Stomach (tissue), 9 donors: ENCODE data around the gene FGF5. TPM values are rescaled to one million over a fixed set of nuclear protein-coding genes. Genes with fewer than 3 reads are reported as not detected.

Source experiments
- DNase-seq, 2 donors: peaks; one replicate each; pipeline versions ENCODE4 v3.0.0 to v3.0.0-alpha.2; 2013 to 2019
- H3K27ac ChIP-seq, 5 donors: fragments of 200-600 bp in 4 of 5; sonication (generic) in 4 of 5; one replicate each; pipeline ENCODE4 v1.5.1; 2013 to 2019; ENCODE audit warnings: mild to moderate bottlenecking in 1 of 5, moderate library complexity in 1 of 5
- H3K27me3 ChIP-seq, 3 donors: fragments of 200-600 bp; sonication (generic); one replicate each; pipeline ENCODE4 v1.5.1; 2017 to 2019; ENCODE audit warnings: mixed run types in 1 of 3
- H3K36me3 ChIP-seq, 4 donors: fragments of 200-600 bp; sonication (generic); 1 replicate in 3 of 4; 2 replicates in 1 of 4; pipeline ENCODE4 v1.5.1; 2016 to 2019
- H3K4me1 ChIP-seq, 4 donors: fragments of 200-600 bp; sonication (generic); one replicate each; pipeline ENCODE4 v1.5.1; 2016 to 2019
- H3K4me3 ChIP-seq, 4 donors: fragments of 200-600 bp; sonication (generic) in 3 of 4; one replicate each; pipeline ENCODE4 v1.5.1; 2016 to 2019; ENCODE audit warnings: mild to moderate bottlenecking in 1 of 4
- H3K9me3 ChIP-seq, 4 donors: fragments of 200-600 bp; sonication (generic); one replicate each; pipeline ENCODE4 v1.5.1; 2016 to 2019
- EP300 ChIP-seq: sonication (generic); formaldehyde crosslinking; IDR thresholded peaks from one replicate; pipeline ENCODE4 v1.6.1; 2017; ENCODE audit warnings: antibody characterized with exemption
- POLR2A ChIP-seq, 4 donors: fragments of 450-650 bp; IDR thresholded peaks; one replicate each; pipeline ENCODE4 v1.6.1; 2016; ENCODE audit warnings: antibody characterized with exemption in 4 of 4, control low read depth in 2 of 4, mild to moderate bottlenecking in 1 of 4, moderate library complexity in 1 of 4
- POLR2AphosphoS5 ChIP-seq, 3 donors: sonication (generic); formaldehyde crosslinking; IDR thresholded peaks; one replicate each; pipeline ENCODE4 v1.6.1; 2016; ENCODE audit warnings: antibody characterized with exemption in 3 of 3
- WGBS, 5 donors: extraction: QIAGEN DNeasy Blood & Tissue Kit in 3 of 5; methylation state at CpG; one replicate each; pipeline versions ENCODE4 v1.1.5 to v1.1.7; 2013 to 2018; 5-methylcytosine and 5-hydroxymethylcytosine counted together
- intact Hi-C: fragments of 100-400 bp; cut with DNase I; formaldehyde crosslinking; loops from one replicate; pipeline ENCODE4 v1.15.1; 2023; ENCODE audit warnings: low total_unique reads
- polyA plus RNA-seq, 3 donors: library from polyadenylated mRNA; stranded (reverse); fragments of 200-250 nt; gene quantifications; one replicate each; pipeline ENCODE4 v1.2.3, GENCODE V29; 2013
- total RNA-seq, 5 donors: library from RNA; depleted of rRNA; stranded (reverse); fragments of >200 nt; gene quantifications; one replicate each; pipeline versions ENCODE4 v1.1.0 to v1.2.3, GENCODE V29; 2014 to 2016
- TF ChIP-seq, protein P1 (sequence below), 7 experiments: fragments of 450-650 bp in 4 of 7; fragments of 200-600 bp in 3 of 7; sonication (generic) in 3 of 7; IDR thresholded peaks; one replicate each; pipeline ENCODE4 v1.5.1; 2016 to 2019; ENCODE audit warnings: antibody characterized with exemption in 7 of 7, control low read depth in 2 of 7, mild to moderate bottlenecking in 1 of 7
- donor health status: healthy with polysubstance abuse.
- donor health status: Bipolar disorder and iron deficiency.
- donor health status: healthy.

FGF5 gene
- total and polyA plus RNA-seq, 8 donors = 0.18 TPM; not detected in 7

DNA sequence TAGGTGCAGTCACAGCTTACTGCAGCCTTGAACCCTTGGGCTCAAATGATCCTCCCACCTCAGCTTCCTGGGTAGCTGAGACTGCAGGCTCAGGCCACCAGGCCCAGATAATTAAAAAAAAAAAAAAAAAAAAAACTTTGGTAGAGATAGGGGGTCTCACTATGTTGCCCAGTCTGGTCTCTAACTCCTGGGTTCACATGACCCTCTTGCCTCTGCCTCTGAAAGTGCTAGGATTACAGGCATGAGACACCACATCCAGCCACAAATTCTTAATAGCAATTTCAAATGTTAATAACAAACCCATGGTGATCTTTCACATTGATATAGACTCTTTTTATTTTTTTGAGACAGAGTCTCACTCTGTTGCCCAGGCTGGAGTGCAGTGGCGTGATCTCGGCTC is 12.3 kb upstream of the FGF5 start:
- no peak overlapping the region for H3K4me3 ChIP-seq

DNA sequence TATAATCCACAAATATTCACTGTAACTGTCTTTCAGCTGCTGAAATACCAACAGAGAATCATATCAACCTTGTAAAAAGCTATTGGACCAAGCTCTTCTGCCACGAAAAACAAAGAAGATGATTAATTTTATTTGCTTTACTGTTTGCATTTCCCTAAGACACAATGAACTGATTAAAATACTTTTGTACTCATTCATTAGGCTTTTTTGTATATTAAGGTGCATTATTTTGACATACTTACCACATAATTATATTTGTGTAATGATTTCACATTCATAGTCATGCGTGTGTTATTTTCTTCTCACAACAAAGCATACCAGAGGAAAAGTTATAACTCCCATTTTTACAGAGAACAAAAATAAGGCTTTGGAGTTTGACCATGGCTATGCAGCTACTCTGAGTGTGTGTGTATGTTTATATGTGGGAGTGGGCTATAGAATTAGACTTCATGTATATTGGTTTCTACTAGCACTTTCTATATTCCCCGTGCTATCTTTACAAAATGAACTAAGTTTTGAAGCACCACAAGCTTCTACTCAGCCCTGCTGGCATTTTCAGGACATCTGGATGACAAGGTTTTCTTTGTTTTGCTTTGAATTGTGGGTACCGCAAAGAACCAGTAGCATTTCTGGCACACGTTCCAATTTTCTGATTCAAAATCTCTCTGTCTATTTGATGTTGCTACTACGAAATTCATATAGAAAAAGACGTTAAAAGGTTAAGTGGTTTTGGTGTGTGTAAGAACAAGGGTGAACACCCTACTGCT is 11.0 kb upstream of the FGF5 start:
- Histone ChIP-seq H3K27me3 (peaks cover 0 to 18% (median 0%) of the 10 kb centered on the region in 3 donors), H3K9me3 (no peaks in the 10 kb centered on the region)
- WGBS, 5 donors = 43 to 50% (median 49%) methylated on average over 7 of the region's 7 CpGs

More for the DNA sequence above, 12.3 kb upstream of the FGF5 start:
- Histone ChIP-seq H3K4me1 (no peaks in the 10 kb centered on the region), H3K27ac (no peak overlapping the region), H3K27me3 (peaks cover 0 to 23% (median 0%) of the 10 kb centered on the region in 3 donors), H3K9me3 (no peaks in the 10 kb centered on the region), H3K36me3 (no peaks in the 10 kb centered on the region)
- TF ChIP-seq POLR2A (IDR thresholded peaks at IDR 0.05) (no peak), POLR2AphosphoS5 (IDR thresholded peaks at IDR 0.05) (no peak), EP300 (no peak)
- TF ChIP-seq, protein P1, sequence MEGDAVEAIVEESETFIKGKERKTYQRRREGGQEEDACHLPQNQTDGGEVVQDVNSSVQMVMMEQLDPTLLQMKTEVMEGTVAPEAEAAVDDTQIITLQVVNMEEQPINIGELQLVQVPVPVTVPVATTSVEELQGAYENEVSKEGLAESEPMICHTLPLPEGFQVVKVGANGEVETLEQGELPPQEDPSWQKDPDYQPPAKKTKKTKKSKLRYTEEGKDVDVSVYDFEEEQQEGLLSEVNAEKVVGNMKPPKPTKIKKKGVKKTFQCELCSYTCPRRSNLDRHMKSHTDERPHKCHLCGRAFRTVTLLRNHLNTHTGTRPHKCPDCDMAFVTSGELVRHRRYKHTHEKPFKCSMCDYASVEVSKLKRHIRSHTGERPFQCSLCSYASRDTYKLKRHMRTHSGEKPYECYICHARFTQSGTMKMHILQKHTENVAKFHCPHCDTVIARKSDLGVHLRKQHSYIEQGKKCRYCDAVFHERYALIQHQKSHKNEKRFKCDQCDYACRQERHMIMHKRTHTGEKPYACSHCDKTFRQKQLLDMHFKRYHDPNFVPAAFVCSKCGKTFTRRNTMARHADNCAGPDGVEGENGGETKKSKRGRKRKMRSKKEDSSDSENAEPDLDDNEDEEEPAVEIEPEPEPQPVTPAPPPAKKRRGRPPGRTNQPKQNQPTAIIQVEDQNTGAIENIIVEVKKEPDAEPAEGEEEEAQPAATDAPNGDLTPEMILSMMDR (IDR thresholded peaks at IDR 0.05) = no peak
- 81 to 93% (median 85%) methylated on average over 2 of the region's 2 CpGs for WGBS, 5 donors
- no peak for DNase-seq
- intact Hi-C loops = no loop called here

DNA sequence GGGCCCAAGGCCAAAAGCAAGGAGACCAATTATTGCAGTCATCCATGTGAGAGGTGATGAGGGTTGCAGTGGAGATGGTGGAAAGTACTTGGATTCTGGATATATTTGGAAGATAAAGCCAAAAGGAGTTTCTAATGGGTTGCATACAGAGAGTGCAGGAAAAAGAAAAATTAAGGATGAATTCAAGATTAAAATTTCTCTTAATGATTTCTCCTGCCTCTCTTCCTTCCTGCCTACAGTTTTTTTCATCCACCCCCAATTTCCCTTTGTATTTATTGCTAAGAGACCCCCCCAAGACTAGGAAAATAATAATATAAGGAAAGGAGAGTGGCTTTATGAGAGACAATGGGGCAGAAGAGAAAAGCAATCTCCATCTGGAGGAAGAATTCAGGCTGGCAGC is 8.6 kb upstream of the FGF5 start:
- H3K36me3 ChIP-seq = no peaks in the 10 kb centered on the region
- H3K4me3 ChIP-seq = no peak overlapping the region
- no peaks in the 10 kb centered on the region for H3K4me1 ChIP-seq
- intact Hi-C loops = no loop called here
- peaks cover 0 to 31% (median 0%) of the 10 kb centered on the region in 3 donors for H3K27me3 ChIP-seq
- H3K9me3 ChIP-seq = no peaks in the 10 kb centered on the region
- TF ChIP-seq POLR2A (IDR thresholded peaks at IDR 0.05) (no peak), POLR2AphosphoS5 (IDR thresholded peaks at IDR 0.05) (no peak), EP300 (no peak)
- TF ChIP-seq, protein P1 (IDR thresholded peaks at IDR 0.05) = no peak
- no peak for DNase-seq
- H3K27ac ChIP-seq = no peak overlapping the region

More for the DNA sequence above, 11.0 kb upstream of the FGF5 start:
- Histone ChIP-seq H3K4me1 (no peaks in the 10 kb centered on the region), H3K4me3 (no peak overlapping the region), H3K36me3 (no peaks in the 10 kb centered on the region), H3K27ac (no peak overlapping the region)
- TF ChIP-seq, protein P1 (IDR thresholded peaks at IDR 0.05) = no peak
- no peak for TF ChIP-seq POLR2A (IDR thresholded peaks at IDR 0.05)
- TF ChIP-seq EP300 = no peak
- no peak for DNase-seq
- intact Hi-C loops = no loop called here

DNA sequence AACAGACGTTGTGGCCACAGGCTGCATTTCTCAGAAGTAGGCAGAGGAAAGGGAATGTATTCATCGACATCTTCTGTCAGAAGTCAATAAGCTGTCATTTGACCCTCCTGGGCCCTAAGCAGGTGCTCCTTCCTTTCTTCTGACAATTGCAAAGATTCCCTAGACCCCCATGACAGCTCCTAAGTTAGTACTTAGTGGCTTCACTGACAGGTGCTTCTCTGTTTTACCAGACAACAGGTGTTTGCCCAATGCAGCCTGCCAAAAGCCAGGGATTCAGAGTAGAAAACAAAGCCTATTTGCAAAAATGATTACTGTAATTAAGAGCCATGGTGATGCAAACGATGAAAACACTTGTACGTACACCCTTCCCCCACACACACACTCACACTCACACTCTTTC is 7.5 kb upstream of the FGF5 start:
- no peak for DNase-seq
- no peak overlapping the region for H3K4me3 ChIP-seq
- 35 to 43% (median 41%) methylated on average over 4 of the region's 4 CpGs for WGBS, 5 donors
- no peaks in the 10 kb centered on the region for H3K9me3 ChIP-seq
- H3K36me3 ChIP-seq = no peaks in the 10 kb centered on the region
- peaks cover 0 to 42% (median 9%) of the 10 kb centered on the region in 3 donors for H3K27me3 ChIP-seq
- TF ChIP-seq, protein P1 (IDR thresholded peaks at IDR 0.05) = no peak
- no peak for TF ChIP-seq EP300
- no peak for TF ChIP-seq POLR2A (IDR thresholded peaks at IDR 0.05)
- TF ChIP-seq POLR2AphosphoS5 (IDR thresholded peaks at IDR 0.05) = no peak
- peaks cover 0 to 3% (median 0%) of the 10 kb centered on the region in 4 donors for H3K4me1 ChIP-seq
- intact Hi-C loops = no loop called here
- H3K27ac ChIP-seq = no peak overlapping the region
